GM19238 (cell line): ENCODE data around the gene PALB2.

Experiments
- DNase-seq: peaks from one replicate; pipeline ENCODE4 v3.0.0; 2011; ENCODE audit warnings: low spot score; ENCODE audit not compliant: insufficient read length

The PALB2 gene

GRCh38 chr16:23640931-23641765 lies at the start of gene PALB2, which contains the start of gene DCTN5:
PALB2 (minus strand) TSS chr16:23641310; CDS start chr16:23641157, 153 bp downstream.
DCTN5 (plus strand) TSS chr16:23641466; CDS start chr16:23641543, 77 bp downstream.
- peak; percentile 93 for DNase-seq

- no peak for DNase-seq
Measured at GRCh38 chr16:23689442-23690187, 48.5 kb upstream of the PALB2 start.

GRCh38 chr16:23687034-23687808 lies 46.1 kb upstream of the PALB2 start:
- no peak for DNase-seq

GRCh38 chr16:23683487-23683886 lies 42.4 kb upstream of the PALB2 start:
- DNase-seq: no peak

GRCh38 chr16:23682181-23682580 lies 41.1 kb upstream of the PALB2 start:
- no peak for DNase-seq

GRCh38 chr16:23679986-23680336 lies 38.9 kb upstream of the PALB2 start:
- DNase-seq: no peak

- DNase-seq: peak; percentile 33
Measured at GRCh38 chr16:23679274-23679985, 38.3 kb upstream of the PALB2 start.

- peak; percentile 91 for DNase-seq
Measured at GRCh38 chr16:23678430-23679273, 37.5 kb upstream of the PALB2 start, which contains the start of gene PLK1. PLK1 (plus strand) TSS chr16:23678889; CDS start chr16:23678933, 44 bp downstream.

- DNase-seq: no peak
Measured at GRCh38 chr16:23676924-23677480, 35.9 kb upstream of the PALB2 start.

- no peak for DNase-seq
Measured at GRCh38 chr16:23673971-23674614, 33.0 kb upstream of the PALB2 start.

- DNase-seq: peak; percentile 32
Measured at GRCh38 chr16:23670137-23670776, 29.1 kb upstream of the PALB2 start.

- DNase-seq: no peak
Measured at GRCh38 chr16:23668873-23669272, 27.8 kb upstream of the PALB2 start.

GRCh38 chr16:23668225-23668624 lies 27.1 kb upstream of the PALB2 start:
- no peak for DNase-seq

- DNase-seq: no peak
Measured at GRCh38 chr16:23667355-23667659, 26.2 kb upstream of the PALB2 start.

GRCh38 chr16:23666571-23667354 lies 25.7 kb upstream of the PALB2 start:
- no peak for DNase-seq

- DNase-seq: no peak
Measured at GRCh38 chr16:23663918-23664317, 22.8 kb upstream of the PALB2 start.

- no peak for DNase-seq
Measured at GRCh38 chr16:23651943-23652468, 10.9 kb upstream of the PALB2 start.
